Posterior vena cava (tissue), 2 donors: ENCODE results near the gene TNFRSF12A. TPM values are rescaled to one million over a fixed set of nuclear protein-coding genes. Genes with fewer than 3 reads are reported as not detected.
"Not testable (repeated sequence)": the region's sequence is repeated elsewhere in the genome, so short reads cannot be mapped to it uniquely, and the experiment has no call there.

ENCODE experiments used
- DNase-seq: peaks from one replicate; pipeline ENCODE4 v3.0.0-alpha.2; 2020; ENCODE audit warnings: low spot score
- intact Hi-C, 2 donors: fragments of 100-400 bp; cut with DNase I; formaldehyde crosslinking; loops; one replicate each; pipeline versions ENCODE4 v1.14.1 to v1.14.2; 2022 to 2023
- total RNA-seq, 2 donors: library from RNA; stranded (reverse); fragmentation: NEBNext Ultra II Directional; extraction: Animal tissue kit (Norgen Biotek cat#: 25700); gene quantifications; one replicate each; pipeline ENCODE4 v1.2.1, GENCODE V29; 2021
- donor health status: DM: yes; HTN: yes; CAD: no.
- donor health status: DM: yes; HTN: yes; CAD: no.

Gene TNFRSF12A
- total RNA-seq, 2 donors from 2014 or later: 67.1 to 156 TPM

GRCh38 chr16:3036726-3037315 is 16.7 kb downstream of the TNFRSF12A start, which contains the start of gene BICDL2:
Gene BICDL2 (minus strand): TSS chr16:3036944. CDS start chr16:3035496, 1,448 bp downstream.
- intact Hi-C loops: no loop called here
- no peak for DNase-seq

GRCh38 chr16:3038256-3038655 is 18.1 kb downstream of the TNFRSF12A start:
- intact Hi-C loops: no loop called here

GRCh38 chr16:3038896-3039295 is 18.7 kb downstream of the TNFRSF12A start:
- DNase-seq: no peak
- intact Hi-C loops: no loop called here

More at GRCh38 chr16:3038256-3038655, 18.1 kb downstream of the TNFRSF12A start:
- no peak for DNase-seq

GRCh38 chr16:3042376-3042775 is 22.2 kb downstream of the TNFRSF12A start:
- DNase-seq: no peak
- intact Hi-C loops: no loop called here

GRCh38 chr16:3044708-3045107 is 24.5 kb downstream of the TNFRSF12A start:
- intact Hi-C loops: no loop called here
- no peak for DNase-seq

GRCh38 chr16:3045758-3046640 is 25.8 kb downstream of the TNFRSF12A start, which contains the start of gene MMP25:
Gene MMP25 (plus strand): TSS chr16:3046561. CDS start chr16:3046918, 357 bp downstream.
- intact Hi-C loops: no loop called here
- DNase-seq: no peak

GRCh38 chr16:3046641-3047386 is 26.6 kb downstream of the TNFRSF12A start:
- intact Hi-C loops: no loop called here
- DNase-seq: no peak

GRCh38 chr16:3047387-3047720 is 27.2 kb downstream of the TNFRSF12A start:
- DNase-seq: no peak
- intact Hi-C loops: no loop called here

- intact Hi-C loops: no loop called here
- DNase-seq: no peak
Observed at GRCh38 chr16:3049921-3050481, 29.8 kb downstream of the TNFRSF12A start.

GRCh38 chr16:3050487-3050886 is 30.3 kb downstream of the TNFRSF12A start:
- DNase-seq: no peak
- intact Hi-C loops: no loop called here

- no peak for DNase-seq
- intact Hi-C loops: no loop called here
Observed at GRCh38 chr16:3051009-3051408, 30.8 kb downstream of the TNFRSF12A start.

- DNase-seq: no peak
- intact Hi-C loops: no loop called here
Observed at GRCh38 chr16:3051494-3051893, 31.3 kb downstream of the TNFRSF12A start.

- DNase-seq, intact Hi-C loops: not testable (repeated sequence)
Observed at GRCh38 chr16:3052571-3053329, 32.6 kb downstream of the TNFRSF12A start.

- intact Hi-C loops: not testable (repeated sequence)
Observed at GRCh38 chr16:3053330-3053710, 33.2 kb downstream of the TNFRSF12A start.

GRCh38 chr16:3054965-3055733 is 35.0 kb downstream of the TNFRSF12A start:
- DNase-seq: no peak
- intact Hi-C loops: loop anchor here in 1 of 2 donors (5.0 kb wide), 1 partner anchor 112 kb away; no protein-coding TSS in a partner anchor

More at GRCh38 chr16:3053330-3053710, 33.2 kb downstream of the TNFRSF12A start:
- not testable (repeated sequence) for DNase-seq

- DNase-seq: not testable (repeated sequence)
- intact Hi-C loops: loop anchor here in 1 of 2 donors (5.0 kb wide), 1 partner anchor 112 kb away; no protein-coding TSS in a partner anchor
Observed at GRCh38 chr16:3055734-3056115, 35.6 kb downstream of the TNFRSF12A start.

GRCh38 chr16:3056336-3057180 is 36.4 kb downstream of the TNFRSF12A start:
- no peak for DNase-seq
- intact Hi-C loops: loop anchor here in 1 of 2 donors (5.0 kb wide), 1 partner anchor 111 kb away; no protein-coding TSS in a partner anchor
